ENCODE measurements around the gene PACRG. TPM values are rescaled to one million over a fixed set of nuclear protein-coding genes. Genes with fewer than 3 reads are reported as not detected.

The PACRG gene
- total and polyA plus RNA-seq, 2 of the 8 experiments (the other 6 are each of a cell fraction or from before 2014, with no cell fraction given) = 0.44 to 0.54 TPM

- TF ChIP-seq PHF8 (conservative IDR thresholded peaks at IDR 0.05; ENCODE audit: low read depth, low read length) = no peak
- no peak for TF ChIP-seq USF2 (IDR thresholded peaks at IDR 0.05; ENCODE audit: low read length)
- TF ChIP-seq BACH1 (IDR thresholded peaks at IDR 0.05; ENCODE audit: low read length) = no peak
These were observed 15.1 kb upstream of the PACRG start (continued) for GRCh38 chr6:162712694-162713093.
